Measurements from ENCODE around the gene CATSPERB. TPM values are rescaled to one million over a fixed set of nuclear protein-coding genes. Genes with fewer than 3 reads are reported as not detected.
"Not testable (repeated sequence)": the region's sequence is repeated elsewhere in the genome, so short reads cannot be mapped to it uniquely, and the experiment has no call there.

Gene CATSPERB
- total RNA-seq, 2 donors from 2014 or later = 20.4 to 70.0 TPM

DNA sequence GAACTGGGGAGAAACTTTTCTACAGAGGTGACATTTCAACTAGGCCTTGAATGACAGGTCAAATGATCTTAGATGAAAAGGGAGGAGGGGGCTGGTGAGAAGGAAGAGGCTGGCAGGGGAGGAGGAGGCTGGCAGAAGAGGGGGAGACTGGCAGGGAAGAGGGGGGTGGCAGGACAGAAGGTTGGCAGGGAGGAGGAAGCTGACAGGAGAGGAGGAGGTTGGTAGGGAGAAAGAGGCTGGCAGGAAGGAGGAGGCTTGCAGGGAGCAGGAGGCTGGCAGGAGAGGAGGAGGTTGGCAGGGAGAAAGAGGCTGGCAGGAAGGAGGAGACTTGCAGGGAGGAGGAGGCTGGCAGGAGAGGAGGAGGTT is 158.4 kb downstream of the CATSPERB start:
- H3K36me3 ChIP-seq (replicated peaks in 1 of 2; ENCODE audit: insufficient read depth in 1 of 2, low read depth in 2 of 2) = no peaks in the 10 kb centered on the region
- TF ChIP-seq, protein P1, sequence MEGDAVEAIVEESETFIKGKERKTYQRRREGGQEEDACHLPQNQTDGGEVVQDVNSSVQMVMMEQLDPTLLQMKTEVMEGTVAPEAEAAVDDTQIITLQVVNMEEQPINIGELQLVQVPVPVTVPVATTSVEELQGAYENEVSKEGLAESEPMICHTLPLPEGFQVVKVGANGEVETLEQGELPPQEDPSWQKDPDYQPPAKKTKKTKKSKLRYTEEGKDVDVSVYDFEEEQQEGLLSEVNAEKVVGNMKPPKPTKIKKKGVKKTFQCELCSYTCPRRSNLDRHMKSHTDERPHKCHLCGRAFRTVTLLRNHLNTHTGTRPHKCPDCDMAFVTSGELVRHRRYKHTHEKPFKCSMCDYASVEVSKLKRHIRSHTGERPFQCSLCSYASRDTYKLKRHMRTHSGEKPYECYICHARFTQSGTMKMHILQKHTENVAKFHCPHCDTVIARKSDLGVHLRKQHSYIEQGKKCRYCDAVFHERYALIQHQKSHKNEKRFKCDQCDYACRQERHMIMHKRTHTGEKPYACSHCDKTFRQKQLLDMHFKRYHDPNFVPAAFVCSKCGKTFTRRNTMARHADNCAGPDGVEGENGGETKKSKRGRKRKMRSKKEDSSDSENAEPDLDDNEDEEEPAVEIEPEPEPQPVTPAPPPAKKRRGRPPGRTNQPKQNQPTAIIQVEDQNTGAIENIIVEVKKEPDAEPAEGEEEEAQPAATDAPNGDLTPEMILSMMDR (IDR thresholded peaks at IDR 0.05) = no peak
- TF ChIP-seq POLR2A (IDR thresholded peaks at IDR 0.05) = no peak
- no peak overlapping the region for H3K4me3 ChIP-seq
- DNase-seq (no peak), ATAC-seq (no peak)
- H3K4me1 ChIP-seq = peaks cover 4% of the 10 kb centered on the region
- no peaks in the 10 kb centered on the region for H3K27me3 ChIP-seq
- intact Hi-C loops (cut with DNase I) = no loop called here
- no peaks in the 10 kb centered on the region for H3K9me3 ChIP-seq
- H3K27ac ChIP-seq = no peak overlapping the region

GRCh38 chr14:91570021-91570420 is 161.9 kb downstream of the CATSPERB start:
- DNase-seq (no peak), ATAC-seq (no peak)
- Histone ChIP-seq H3K36me3 (replicated peaks in 1 of 2; ENCODE audit: insufficient read depth in 1 of 2, low read depth in 2 of 2) (no peaks in the 10 kb centered on the region), H3K4me3 (no peak overlapping the region), H3K4me1 (peaks cover 4% of the 10 kb centered on the region), H3K27ac (no peak overlapping the region), H3K9me3 (no peaks in the 10 kb centered on the region), H3K27me3 (no peaks in the 10 kb centered on the region)
- intact Hi-C loops (cut with DNase I) = no loop called here
- TF ChIP-seq, protein P1 (IDR thresholded peaks at IDR 0.05) = no peak
- TF ChIP-seq POLR2A (IDR thresholded peaks at IDR 0.05) = no peak
- WGBS, 2 donors = 87 to 100% methylated on average over 1 of the region's 1 CpG

- Histone ChIP-seq H3K27ac (no peak overlapping the region), H3K4me1 (peaks cover under 1% of the 10 kb centered on the region), H3K9me3 (no peaks in the 10 kb centered on the region), H3K4me3 (no peak overlapping the region), H3K36me3 (replicated peaks in 1 of 2; ENCODE audit: insufficient read depth in 1 of 2, low read depth in 2 of 2) (no peaks in the 10 kb centered on the region), H3K27me3 (no peaks in the 10 kb centered on the region)
- intact Hi-C loops (cut with DNase I) = no loop called here
- ATAC-seq (no peak), DNase-seq (no peak)
- no peak for TF ChIP-seq POLR2A (IDR thresholded peaks at IDR 0.05)
- TF ChIP-seq, protein P1 (IDR thresholded peaks at IDR 0.05) = no peak
Measured at GRCh38 chr14:91569301-91569700, 162.6 kb downstream of the CATSPERB start.

DNA sequence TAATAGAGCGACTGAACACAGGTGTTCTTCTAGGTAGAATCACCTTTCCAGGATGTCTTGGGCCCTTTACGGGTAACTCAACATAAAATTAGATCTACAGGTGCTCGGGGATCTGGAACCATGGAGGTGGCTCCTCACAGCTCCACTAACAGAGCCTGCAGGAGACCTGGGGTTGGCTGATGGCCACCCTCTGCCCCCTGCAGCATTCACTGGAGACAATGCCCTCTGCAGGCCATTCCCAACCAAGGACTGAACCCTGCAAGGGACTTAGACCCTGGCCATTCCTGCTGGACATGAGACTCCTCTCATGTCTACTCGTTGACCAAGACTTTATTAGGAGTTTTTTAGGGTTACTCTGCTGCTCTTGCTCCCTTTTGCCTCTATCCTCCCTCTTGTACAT is 163.3 kb downstream of the CATSPERB start:
- no peaks in the 10 kb centered on the region for H3K27me3 ChIP-seq
- H3K27ac ChIP-seq = no peak overlapping the region
- H3K36me3 ChIP-seq (replicated peaks in 1 of 2; ENCODE audit: insufficient read depth in 1 of 2, low read depth in 2 of 2) = no peaks in the 10 kb centered on the region
- 89 to 92% methylated on average over 4 of the region's 4 CpGs for WGBS, 2 donors
- H3K9me3 ChIP-seq = no peaks in the 10 kb centered on the region
- no peak for ATAC-seq
- no peak overlapping the region for H3K4me3 ChIP-seq
- H3K4me1 ChIP-seq = no peaks in the 10 kb centered on the region
- intact Hi-C loops (cut with DNase I) = no loop called here
- no peak for DNase-seq
- TF ChIP-seq, protein P1 (IDR thresholded peaks at IDR 0.05) = no peak
- no peak for TF ChIP-seq POLR2A (IDR thresholded peaks at IDR 0.05)

DNA sequence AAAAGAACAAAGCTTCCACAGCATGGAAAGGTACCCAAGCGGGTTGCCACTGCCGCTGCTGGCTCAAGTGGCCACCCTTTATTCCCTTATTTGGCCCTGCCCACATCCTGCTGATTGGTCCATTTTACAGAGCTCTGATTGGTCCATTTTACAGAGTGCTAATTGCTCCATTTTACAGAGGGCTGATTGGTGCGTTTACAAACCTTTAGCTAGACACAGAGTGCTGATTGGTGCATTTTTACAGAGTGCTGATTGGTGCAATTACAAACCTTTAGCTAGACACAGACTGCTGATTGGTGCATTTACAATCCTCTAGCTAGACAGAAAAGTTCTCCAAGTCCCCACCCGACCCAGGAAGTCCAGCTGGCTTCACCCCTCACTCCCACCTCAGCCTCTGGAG is 164.1 kb downstream of the CATSPERB start:
- intact Hi-C loops (cut with DNase I); H3K4me1 ChIP-seq; H3K4me3 ChIP-seq; DNase-seq; H3K27me3 ChIP-seq; H3K36me3 ChIP-seq (replicated peaks in 1 of 2; ENCODE audit: insufficient read depth in 1 of 2, low read depth in 2 of 2); ATAC-seq; H3K27ac ChIP-seq; H3K9me3 ChIP-seq: not testable (repeated sequence)
- 85 to 100% methylated on average over 3 to 4 of the region's 4 CpGs for WGBS, 2 donors

Data from body of pancreas (tissue), 4 donors.